ENCODE data around the gene UPK2.
"Not testable (repeated sequence)": the region's sequence is repeated elsewhere in the genome, so short reads cannot be mapped to it uniquely, and the experiment has no call there.

UPK2 gene

DNA sequence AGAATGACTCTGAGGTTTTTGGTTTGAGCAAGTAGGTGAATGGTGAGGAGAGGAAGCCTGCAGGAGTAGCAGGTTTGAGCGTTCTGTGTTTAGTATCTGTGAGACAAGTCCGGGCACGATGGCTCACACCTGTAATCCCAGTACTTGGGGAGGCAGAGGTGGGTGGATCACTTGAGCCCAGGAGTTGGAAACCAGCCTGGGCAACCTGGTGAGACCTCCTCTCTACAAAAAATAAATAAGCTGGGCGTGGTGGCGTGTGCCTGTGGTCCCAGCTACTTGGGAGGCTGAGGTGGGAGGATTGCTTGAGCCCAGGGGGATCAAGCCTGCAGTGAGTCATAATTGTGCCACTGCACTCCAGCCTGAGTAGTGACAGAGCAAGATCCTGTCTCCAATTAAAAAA lies 32.2 kb downstream of the UPK2 start:
- no peak for DNase-seq (ENCODE audit: low read depth in 2 of 2)

GRCh38 chr11:118991486-118992038 lies 35.5 kb downstream of the UPK2 start:
- DNase-seq (ENCODE audit: low read depth in 2 of 2), result not testable (repeated sequence)

DNA sequence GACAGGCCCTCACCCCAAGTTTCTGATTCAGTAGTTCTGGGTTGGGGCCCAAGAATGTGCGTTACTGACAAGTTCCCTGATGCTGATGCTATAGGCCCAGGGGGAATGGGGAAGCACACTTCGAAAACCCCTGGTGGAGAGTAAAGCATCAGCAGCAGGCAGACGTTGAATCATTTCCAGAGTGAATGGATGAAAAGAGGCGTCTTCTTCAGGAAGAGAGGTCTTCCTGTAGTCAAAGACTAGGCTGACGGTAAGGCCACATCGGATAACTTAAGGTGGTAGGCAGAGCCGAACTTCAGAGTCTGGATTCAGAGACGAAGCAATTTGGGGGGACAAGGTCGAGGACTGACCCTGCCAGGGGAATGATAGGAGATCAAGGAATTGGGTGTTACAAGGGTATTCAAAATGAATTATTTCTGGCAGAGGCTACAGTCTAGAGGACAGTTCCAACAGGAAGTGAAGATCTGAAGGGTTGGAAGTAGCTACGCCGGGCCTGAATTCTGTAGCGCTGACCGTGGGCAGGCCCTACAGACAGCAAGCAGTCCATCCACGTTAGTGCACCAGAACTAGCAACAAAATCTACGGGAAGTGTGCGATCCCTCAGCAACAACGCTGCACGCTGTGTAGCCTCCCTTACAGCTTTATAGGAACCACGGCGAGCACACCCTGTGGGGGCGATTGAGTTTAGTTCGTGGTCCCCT lies 41.0 kb downstream of the UPK2 start:
- DNase-seq (ENCODE audit: low read depth in 2 of 2), result no peak

- DNase-seq (ENCODE audit: low read depth in 2 of 2), result peak; percentile 86 to 92
Measured at GRCh38 chr11:118997627-118998387, 41.7 kb downstream of the UPK2 start, which contains the start of gene CENATAC. CENATAC (plus strand) TSS chr11:118998138; CDS start chr11:118998198, 60 bp downstream.

GRCh38 chr11:118998388-118998717 lies 42.3 kb downstream of the UPK2 start:
- DNase-seq (ENCODE audit: low read depth in 2 of 2), result no peak

DNA sequence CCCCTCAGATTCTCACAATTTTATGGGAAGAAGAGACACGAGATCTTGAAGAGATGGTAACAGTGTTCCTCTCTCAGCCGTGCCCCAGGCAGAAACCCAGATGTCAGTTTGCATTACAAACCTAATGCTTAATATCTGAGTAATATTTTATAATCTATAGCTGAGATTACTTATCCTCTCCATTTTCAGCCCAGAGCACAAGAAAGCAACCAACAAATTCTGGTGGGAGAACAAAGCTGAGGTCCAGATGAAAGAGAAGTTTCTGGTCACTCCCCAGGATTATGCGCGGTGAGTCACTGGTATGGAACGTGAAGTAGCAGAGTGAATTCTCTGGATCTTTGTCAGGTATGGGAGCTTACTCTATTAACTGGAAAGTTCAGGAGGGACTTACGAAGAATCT lies 42.7 kb downstream of the UPK2 start:
- no peak for DNase-seq (ENCODE audit: low read depth in 2 of 2)

- no peak for DNase-seq (ENCODE audit: low read depth in 2 of 2)
Measured at GRCh38 chr11:119000906-119001305, 44.8 kb downstream of the UPK2 start.

GRCh38 chr11:119006656-119007055 lies 50.6 kb downstream of the UPK2 start:
- no peak for DNase-seq (ENCODE audit: low read depth in 2 of 2)

Data from stimulated activated CD8-positive, alpha-beta memory T cell treated with anti-CD3 and anti-CD28 coated beads, Interleukin-7, amount 100 ng/mL, for 4 hours (primary cell).